H9 (cell line): ENCODE data around the gene LIPE. TPM values are rescaled to one million over a fixed set of nuclear protein-coding genes. Genes with fewer than 3 reads are reported as not detected.

Experiments used
- DNase-seq: peaks from one replicate; pipeline ENCODE4 v3.0.0-alpha.2; 2017
- H2AFZ ChIP-seq: one replicate; pipeline ENCODE4 v1.6.1; 2013; ENCODE audit warnings: mild to moderate bottlenecking, low read length, control low read depth, moderate library complexity
- H2AK5ac ChIP-seq: 2 replicates; pipeline ENCODE4 v1.6.1; 2013; ENCODE audit warnings: low read length, control low read depth, mixed read lengths; ENCODE audit not compliant: insufficient read length
- H2BK120ac ChIP-seq: one replicate; pipeline ENCODE4 v1.6.1; 2013; ENCODE audit warnings: low read depth, mild to moderate bottlenecking, low read length, control low read depth, inconsistent platforms; ENCODE audit not compliant: poor library complexity, severe bottlenecking
- H2BK12ac ChIP-seq: 2 replicates; pipeline ENCODE4 v1.6.1; 2013; ENCODE audit warnings: low read length, control low read depth, mixed read lengths, low read depth; ENCODE audit not compliant: insufficient read length
- H2BK15ac ChIP-seq: 2 replicates; pipeline ENCODE4 v1.6.1; 2013; ENCODE audit warnings: low read depth, low read length, control low read depth
- H2BK20ac ChIP-seq: one replicate; pipeline ENCODE4 v1.6.1; 2013; ENCODE audit warnings: low read depth, mild to moderate bottlenecking, low read length, control low read depth, inconsistent platforms; ENCODE audit not compliant: poor library complexity, severe bottlenecking
- H2BK5ac ChIP-seq: 2 replicates; pipeline ENCODE4 v1.6.1; 2013; ENCODE audit warnings: low read length, control low read depth, mixed read lengths; ENCODE audit not compliant: insufficient read length
- H3K14ac ChIP-seq: 2 replicates; pipeline ENCODE4 v1.6.1; 2013; ENCODE audit warnings: low read length, control low read depth; ENCODE audit not compliant: insufficient read depth
- H3K18ac ChIP-seq: 2 replicates; pipeline ENCODE4 v1.6.1; 2013; ENCODE audit warnings: low read depth, mild to moderate bottlenecking, mixed read lengths, low read length, control low read depth; ENCODE audit not compliant: insufficient read length
- H3K23ac ChIP-seq: 2 replicates; pipeline ENCODE4 v1.6.1; 2013; ENCODE audit warnings: low read length, control low read depth, mixed read lengths, low read depth; ENCODE audit not compliant: insufficient read length
- H3K23me2 ChIP-seq: 2 replicates; pipeline ENCODE4 v1.6.1; 2013; ENCODE audit warnings: low read depth, mild to moderate bottlenecking, mixed read lengths, low read length, control low read depth; ENCODE audit not compliant: insufficient read length, poor library complexity, severe bottlenecking
- H3K27ac ChIP-seq: 2 replicates; pipeline ENCODE4 v1.5.1; 2013; ENCODE audit warnings: low read length, control low read depth, mixed read lengths, low read depth; ENCODE audit not compliant: insufficient read length
- H3K27me3 ChIP-seq: 2 replicates; pipeline ENCODE4 v1.6.1; 2013; ENCODE audit warnings: low read length, control low read depth, inconsistent platforms; ENCODE audit not compliant: insufficient read depth
- H3K4ac ChIP-seq: 2 replicates; pipeline ENCODE4 v1.6.1; 2013; ENCODE audit warnings: low read depth, mild to moderate bottlenecking, control low read depth, inconsistent platforms, low read length, moderate library complexity
- H3K4me1 ChIP-seq: 2 replicates; pipeline ENCODE4 v1.6.1; 2013; ENCODE audit warnings: low read length, control low read depth, inconsistent platforms; ENCODE audit not compliant: insufficient read depth
- H3K4me2 ChIP-seq: 2 replicates; pipeline ENCODE4 v1.6.1; 2013; ENCODE audit warnings: low read length, control low read depth, mixed read lengths; ENCODE audit not compliant: insufficient read length, insufficient read depth
- H3K56ac ChIP-seq: 2 replicates; pipeline ENCODE4 v1.6.1; 2013; ENCODE audit warnings: low read depth, mild to moderate bottlenecking, mixed read lengths, low read length, control low read depth; ENCODE audit not compliant: insufficient read length
- H3K79me1 ChIP-seq: 2 replicates; pipeline ENCODE4 v1.6.1; 2013; ENCODE audit warnings: low read depth, mild to moderate bottlenecking, moderate library complexity, low read length, control low read depth, inconsistent platforms; ENCODE audit not compliant: insufficient read depth, poor library complexity, severe bottlenecking
- H3K79me2 ChIP-seq: 2 replicates; pipeline ENCODE4 v1.6.1; 2013; ENCODE audit warnings: low read length, control low read depth, inconsistent platforms; ENCODE audit not compliant: insufficient read depth
- H3K9ac ChIP-seq: 2 replicates; pipeline ENCODE4 v1.6.1; 2013; ENCODE audit warnings: low read length, control low read depth, mixed read lengths; ENCODE audit not compliant: insufficient read length; ENCODE audit errors: extremely low read depth
- H3K9me3 ChIP-seq: one replicate; pipeline ENCODE4 v1.6.1; 2013; ENCODE audit warnings: low read depth, low read length, inconsistent platforms; ENCODE audit not compliant: control insufficient read depth
- H3T11ph ChIP-seq: one replicate; pipeline ENCODE4 v1.6.1; 2013; ENCODE audit warnings: mild to moderate bottlenecking, low read length, control low read depth, inconsistent platforms
- H4K20me1 ChIP-seq: one replicate; pipeline ENCODE4 v1.6.1; 2013; ENCODE audit not compliant: control insufficient read depth, insufficient read length, insufficient read depth
- H4K5ac ChIP-seq: 2 replicates; pipeline ENCODE4 v1.6.1; 2013; ENCODE audit warnings: low read depth, mild to moderate bottlenecking, mixed read lengths, low read length, control low read depth; ENCODE audit not compliant: insufficient read length
- H4K8ac ChIP-seq: replicated peaks from 2 replicates; pipeline ENCODE4 v1.6.1; 2013; ENCODE audit warnings: low read length, control low read depth, mixed read lengths, low read depth; ENCODE audit not compliant: insufficient read length
- H4K91ac ChIP-seq: 2 replicates; pipeline ENCODE4 v1.6.1; 2013; ENCODE audit warnings: low read depth, mild to moderate bottlenecking, moderate library complexity, mixed read lengths, low read length, control low read depth; ENCODE audit not compliant: insufficient read length
- H3K27ac Mint-ChIP-seq, 3 experiments: 2 replicates in 2 of 3; 3 replicates in 1 of 3; pipeline ENCODE4 v1.8.0; 2020 to 2021; ENCODE audit warnings: mixed read lengths in 3 of 3, mild to moderate bottlenecking in 1 of 3, moderate library complexity in 1 of 3
- H3K27me3 Mint-ChIP-seq: 2 replicates; pipeline ENCODE4 v1.8.0; 2021; ENCODE audit warnings: low read depth, mild to moderate bottlenecking, moderate library complexity, mixed read lengths
- H3K36me3 Mint-ChIP-seq, 3 experiments: 2 replicates in 2 of 3; 3 replicates in 1 of 3; pipeline ENCODE4 v1.8.0; 2020 to 2021; ENCODE audit warnings: low read depth in 3 of 3, mixed read lengths in 3 of 3; ENCODE audit not compliant: insufficient read depth in 1 of 3
- H3K4me1 Mint-ChIP-seq, 2 experiments: 2 replicates each; pipeline ENCODE4 v1.8.0; 2020; ENCODE audit warnings: mixed read lengths in 2 of 2
- H3K4me3 Mint-ChIP-seq, 2 experiments: 2 replicates in 1 of 2; 3 replicates in 1 of 2; pipeline ENCODE4 v1.8.0; 2020 to 2021; ENCODE audit warnings: mild to moderate bottlenecking in 2 of 2, mixed read lengths in 2 of 2, moderate library complexity in 1 of 2
- H3K9me3 Mint-ChIP-seq, 2 experiments: 2 replicates in 1 of 2; 3 replicates in 1 of 2; pipeline ENCODE4 v1.8.0; 2020; ENCODE audit warnings: mild to moderate bottlenecking in 2 of 2, mixed read lengths in 2 of 2, moderate library complexity in 1 of 2
- CTCF ChIP-seq: fragments of 200-600 bp; sonication (generic); conservative IDR thresholded peaks from 3 replicates; pipeline ENCODE4 v1.8.0; 2021; ENCODE audit warnings: antibody characterized with exemption, mild to moderate bottlenecking
- WGBS: extraction: QIAGEN DNeasy Blood & Tissue Kit; methylation state at CpG from one replicate; pipeline ENCODE4 v1.1.7; 2013; ENCODE audit warnings: missing lambda C conversion rate, low lambda C conversion rate, mixed read lengths; ENCODE audit not compliant: insufficient read length; ENCODE audit errors: extremely low coverage; 5-methylcytosine and 5-hydroxymethylcytosine counted together
- total RNA-seq: library from RNA; stranded (reverse); gene quantifications from 2 replicates; pipeline ENCODE4 v1.2.1, GENCODE V29; 2021

LIPE gene
- total RNA-seq, 1 experiment from 2014 or later = 6.3 TPM

GRCh38 chr19:42435316-42435715, 8.1 kb upstream of the LIPE start:
- Histone ChIP-seq H3K23ac (no peak overlapping the region), H3K4me1 (no peaks in the 10 kb centered on the region; the same call in 1 of the 2 replicates), H4K8ac (no peak overlapping the region), H4K20me1 (no peaks in the 10 kb centered on the region), H2BK12ac (no peak overlapping the region), H2BK120ac (no peak overlapping the region), H3K56ac (no peak overlapping the region), H3K18ac (no peak overlapping the region), H4K91ac (no peak overlapping the region), H3K4ac (no peak overlapping the region), H3T11ph (no peak overlapping the region), H3K79me1 (no peaks in the 10 kb centered on the region), H3K4me2 (no peak overlapping the region), H2BK20ac (no peak overlapping the region), H4K5ac (no peak overlapping the region), H2BK15ac (no peak overlapping the region), H3K23me2 (no peaks in the 10 kb centered on the region), H3K9me3 (no peaks in the 10 kb centered on the region), H2AFZ (no peak overlapping the region), H2AK5ac (no peak overlapping the region), H3K9ac (no peak overlapping the region), H3K27ac (no peak overlapping the region), H2BK5ac (no peak overlapping the region), H3K27me3 (no peaks in the 10 kb centered on the region), H3K79me2 (no peaks in the 10 kb centered on the region), H3K14ac (no peak overlapping the region)
- Mint-ChIP-seq H3K36me3 (no peaks in the 10 kb centered on the region), H3K27me3 (peaks cover 19% of the 10 kb centered on the region), H3K4me1 (peaks cover 6 to 8% of the 10 kb centered on the region in 2 experiments), H3K27ac (no peak overlapping the region), H3K4me3 (no peak overlapping the region), H3K9me3 (no peaks in the 10 kb centered on the region)
- no peak for DNase-seq
- WGBS = no CpG with 5 or more reads among the region's 6 CpGs
- no peak for TF ChIP-seq CTCF
